HUES64 (cell line): ENCODE data around the gene GRM1.

Source experiments
- H3K27ac ChIP-seq: 2 replicates; pipeline ENCODE4 v1.7.0; 2013; ENCODE audit warnings: low read depth, low read length, inconsistent platforms
- H3K27me3 ChIP-seq: 2 replicates; pipeline ENCODE4 v1.6.1; 2013; ENCODE audit warnings: mild to moderate bottlenecking, low read length; ENCODE audit not compliant: insufficient read depth
- H3K36me3 ChIP-seq: 2 replicates; pipeline ENCODE4 v1.6.1; 2013; ENCODE audit warnings: mild to moderate bottlenecking, low read length; ENCODE audit not compliant: insufficient read depth
- H3K4me1 ChIP-seq: 2 replicates; pipeline ENCODE4 v1.6.1; 2013; ENCODE audit warnings: mild to moderate bottlenecking, low read length, moderate library complexity; ENCODE audit not compliant: insufficient read depth
- H3K4me3 ChIP-seq: 2 replicates; pipeline ENCODE4 v1.5.1; 2013; ENCODE audit warnings: mild to moderate bottlenecking, low read length, moderate library complexity
- H3K9ac ChIP-seq: 2 replicates; pipeline ENCODE4 v1.6.1; 2013; ENCODE audit warnings: mild to moderate bottlenecking, low read depth, low read length
- H3K9me3 ChIP-seq: 2 replicates; pipeline ENCODE4 v1.6.1; 2013; ENCODE audit warnings: low read depth, low read length; ENCODE audit not compliant: insufficient read depth
- WGBS: fragments of 150-250, 120-280 bp; methylation state at CpG from one replicate; pipeline ENCODE4 v1.1.7; 2013; ENCODE audit warnings: missing lambda C conversion rate; 5-methylcytosine and 5-hydroxymethylcytosine counted together

Gene GRM1

GRCh38 chr6:146047371-146047770, 18.5 kb downstream of the GRM1 start:
- Histone ChIP-seq H3K36me3 (no peaks in the 10 kb centered on the region), H3K9me3 (no peaks in the 10 kb centered on the region), H3K4me1 (no peaks in the 10 kb centered on the region), H3K27ac (no peak overlapping the region), H3K27me3 (no peaks in the 10 kb centered on the region), H3K9ac (no peak overlapping the region), H3K4me3 (no peak overlapping the region)
- WGBS, result 83% methylated on average over 2 of the region's 2 CpGs

GRCh38 chr6:146050168-146050567, 21.3 kb downstream of the GRM1 start:
- Histone ChIP-seq H3K36me3 (no peaks in the 10 kb centered on the region), H3K4me3 (no peak overlapping the region), H3K9me3 (no peaks in the 10 kb centered on the region), H3K27me3 (no peaks in the 10 kb centered on the region), H3K27ac (no peak overlapping the region), H3K9ac (no peak overlapping the region), H3K4me1 (no peaks in the 10 kb centered on the region)
- 95% methylated on average over 1 of the region's 1 CpG for WGBS

GRCh38 chr6:146056506-146056905, 27.6 kb downstream of the GRM1 start:
- Histone ChIP-seq H3K27me3 (no peaks in the 10 kb centered on the region), H3K4me1 (no peaks in the 10 kb centered on the region), H3K27ac (no peak overlapping the region), H3K9ac (no peak overlapping the region), H3K4me3 (no peak overlapping the region), H3K36me3 (no peaks in the 10 kb centered on the region), H3K9me3 (no peaks in the 10 kb centered on the region)
- WGBS, result 88% methylated on average over 6 of the region's 6 CpGs

GRCh38 chr6:146065690-146066089, 36.8 kb downstream of the GRM1 start:
- H3K36me3 ChIP-seq, result no peaks in the 10 kb centered on the region
- no peak overlapping the region for H3K27ac ChIP-seq
- H3K27me3 ChIP-seq, result no peaks in the 10 kb centered on the region
- 0 out of 2 replicates have a peak, but pooled peaks cover 8% of the 10 kb centered on the region for H3K4me1 ChIP-seq
- no peak overlapping the region for H3K9ac ChIP-seq
- no peak overlapping the region for H3K4me3 ChIP-seq
- H3K9me3 ChIP-seq, result no peaks in the 10 kb centered on the region
- 93% methylated on average over 2 of the region's 2 CpGs for WGBS

GRCh38 chr6:146066506-146066905, 37.6 kb downstream of the GRM1 start:
- 0 out of 2 replicates have a peak, but pooled peaks cover 8% of the 10 kb centered on the region for H3K4me1 ChIP-seq
- no peak overlapping the region for H3K4me3 ChIP-seq
- WGBS, result 81% methylated on average over 1 of the region's 1 CpG
- H3K9ac ChIP-seq, result no peak overlapping the region
- H3K27me3 ChIP-seq, result no peaks in the 10 kb centered on the region
- H3K9me3 ChIP-seq, result no peaks in the 10 kb centered on the region
- no peaks in the 10 kb centered on the region for H3K36me3 ChIP-seq
- no peak overlapping the region for H3K27ac ChIP-seq

- Histone ChIP-seq H3K27ac (no peak overlapping the region), H3K9me3 (no peaks in the 10 kb centered on the region), H3K36me3 (no peaks in the 10 kb centered on the region), H3K9ac (no peak overlapping the region), H3K4me3 (no peak overlapping the region), H3K27me3 (no peaks in the 10 kb centered on the region), H3K4me1 (0 out of 2 replicates have a peak, but pooled peaks cover 2% of the 10 kb centered on the region)
- WGBS, result 92% methylated on average over 2 of the region's 2 CpGs
These were observed 42.9 kb downstream of the GRM1 start for GRCh38 chr6:146071781-146072180.

- no peak overlapping the region for H3K9ac ChIP-seq
- no peaks in the 10 kb centered on the region for H3K36me3 ChIP-seq
- no peaks in the 10 kb centered on the region for H3K4me1 ChIP-seq
- 93% methylated on average over 4 of the region's 4 CpGs for WGBS
- no peaks in the 10 kb centered on the region for H3K9me3 ChIP-seq
- H3K4me3 ChIP-seq, result no peak overlapping the region
- H3K27me3 ChIP-seq, result no peaks in the 10 kb centered on the region
- no peak overlapping the region for H3K27ac ChIP-seq
These were observed 49.1 kb downstream of the GRM1 start for GRCh38 chr6:146077992-146078391.

- Histone ChIP-seq H3K9ac (no peak overlapping the region), H3K9me3 (no peaks in the 10 kb centered on the region), H3K27ac (no peak overlapping the region), H3K27me3 (no peaks in the 10 kb centered on the region), H3K4me3 (no peak overlapping the region), H3K4me1 (no peaks in the 10 kb centered on the region), H3K36me3 (no peaks in the 10 kb centered on the region)
- 99% methylated on average over 6 of the region's 7 CpGs for WGBS
These were observed 58.5 kb downstream of the GRM1 start for GRCh38 chr6:146087386-146087785.

GRCh38 chr6:146090474-146090873, 61.6 kb downstream of the GRM1 start:
- H3K27ac ChIP-seq, result no peak overlapping the region
- no peak overlapping the region for H3K4me3 ChIP-seq
- WGBS, result 92% methylated on average over 3 of the region's 3 CpGs
- peaks cover 11% of the 10 kb centered on the region; the same call in 1 of the 2 replicates for H3K4me1 ChIP-seq
- H3K36me3 ChIP-seq, result no peaks in the 10 kb centered on the region
- H3K9ac ChIP-seq, result no peak overlapping the region
- no peaks in the 10 kb centered on the region for H3K9me3 ChIP-seq
- no peaks in the 10 kb centered on the region for H3K27me3 ChIP-seq

- Histone ChIP-seq H3K9ac (no peak overlapping the region), H3K4me1 (peaks cover 11% of the 10 kb centered on the region; the same call in 1 of the 2 replicates), H3K27me3 (no peaks in the 10 kb centered on the region), H3K9me3 (no peaks in the 10 kb centered on the region), H3K4me3 (no peak overlapping the region), H3K36me3 (no peaks in the 10 kb centered on the region), H3K27ac (no peak overlapping the region)
- WGBS, result 83% methylated on average over 1 of the region's 3 CpGs
These were observed 64.3 kb downstream of the GRM1 start for GRCh38 chr6:146092961-146093686.

- Histone ChIP-seq H3K27ac (no peak overlapping the region), H3K27me3 (no peaks in the 10 kb centered on the region), H3K36me3 (no peaks in the 10 kb centered on the region), H3K9ac (no peak overlapping the region), H3K9me3 (no peaks in the 10 kb centered on the region), H3K4me3 (no peak overlapping the region), H3K4me1 (peaks cover 11% of the 10 kb centered on the region; the same call in 1 of the 2 replicates)
- 81% methylated on average over 2 of the region's 2 CpGs for WGBS
These were observed 66.6 kb downstream of the GRM1 start for GRCh38 chr6:146095481-146095880.

GRCh38 chr6:146097586-146097985, 68.7 kb downstream of the GRM1 start:
- no peak overlapping the region for H3K9ac ChIP-seq
- no peak overlapping the region for H3K27ac ChIP-seq
- no peaks in the 10 kb centered on the region for H3K27me3 ChIP-seq
- H3K36me3 ChIP-seq, result no peaks in the 10 kb centered on the region
- H3K4me1 ChIP-seq, result peaks cover 11% of the 10 kb centered on the region; the same call in 1 of the 2 replicates
- no peak overlapping the region for H3K4me3 ChIP-seq
- H3K9me3 ChIP-seq, result no peaks in the 10 kb centered on the region
- WGBS, result 96% methylated on average over 2 of the region's 2 CpGs
